Vagina (tissue), 2 donors: ENCODE results near the gene AGPAT2.

Experiments
- CTCF ChIP-seq, 3 experiments: fragments of 450-650 bp in 2 of 3; fragments of 200-600 bp in 1 of 3; sonication (generic) in 1 of 3; IDR thresholded peaks; one replicate each; pipeline ENCODE4 v1.5.1; 2017 to 2019; ENCODE audit warnings: antibody characterized with exemption in 3 of 3, mild to moderate bottlenecking in 2 of 3, moderate library complexity in 2 of 3
- POLR2AphosphoS5 ChIP-seq, 2 donors: sonication (generic); formaldehyde crosslinking; IDR thresholded peaks; one replicate each; pipeline ENCODE4 v1.9.0; 2017; ENCODE audit warnings: antibody characterized with exemption in 2 of 2, mild to moderate bottlenecking in 2 of 2, low read depth in 1 of 2; ENCODE audit not compliant: insufficient read depth in 1 of 2

GRCh38 chr9:136695435-136695895, 8.2 kb upstream of the AGPAT2 start:
- no peak for TF ChIP-seq CTCF (IDR thresholded peaks at IDR 0.05)
- TF ChIP-seq POLR2AphosphoS5 (IDR thresholded peaks at IDR 0.05; ENCODE audit: insufficient read depth in 1 of 2, low read depth in 1 of 2) = no peak
